ENCODE results near the gene VPS45.

Gene VPS45

DNA sequence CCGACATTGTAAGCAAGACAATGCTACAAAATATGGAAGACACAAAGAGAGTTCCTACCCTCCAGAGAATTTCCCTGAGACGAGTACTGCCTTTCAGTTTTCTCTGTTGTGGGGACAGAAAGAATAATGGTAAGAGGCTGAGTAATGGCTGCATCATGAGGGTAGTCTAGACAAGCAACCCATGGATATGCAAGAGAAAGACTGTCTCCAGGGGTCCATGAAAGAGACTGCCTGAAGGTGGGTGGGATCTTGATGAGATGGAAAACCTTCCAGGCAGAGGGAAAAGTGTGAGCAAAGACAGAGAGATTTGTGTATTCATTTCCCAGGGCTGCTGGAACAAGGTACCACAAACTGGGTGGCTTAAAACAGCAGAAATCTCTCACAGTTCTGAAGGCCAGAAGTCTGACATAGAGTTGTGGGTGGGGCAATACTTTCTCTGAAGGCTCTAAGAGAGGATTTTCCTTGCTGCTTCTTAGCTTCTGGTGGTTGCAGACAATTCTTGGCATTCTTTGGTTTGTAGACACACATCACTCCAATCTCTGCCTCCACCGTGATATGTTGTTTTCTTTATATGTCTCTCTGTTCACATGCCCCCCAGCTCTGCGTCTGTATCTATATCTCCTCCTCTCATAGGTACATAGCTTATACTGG lies 126.9 kb downstream of the VPS45 start:
- no peak for DNase-seq (ENCODE audit: low spot score)
